ENCODE results near the gene SLC6A20. TPM values are rescaled to one million over a fixed set of nuclear protein-coding genes. Genes with fewer than 3 reads are reported as not detected.

Gene SLC6A20
- total RNA-seq, result 1 to 10 TPM in 1 of 4 donors, under 1 TPM in 3; 0.16 to 1.1 (median 0.26) TPM

- H3K27me3 ChIP-seq, result peaks cover 75% of the 10 kb centered on the region
- WGBS, 2 donors (ENCODE audit: low coverage in 1 of 2), result 5 to 6% methylated on average over 3 to 5 of the region's 91 CpGs
- TF ChIP-seq POLR2AphosphoS5 (IDR thresholded peaks at IDR 0.05) (no peak), POLR2A (IDR thresholded peaks at IDR 0.05) (no peak), CTCF (IDR thresholded peaks at IDR 0.05) (no peak), EP300 (IDR thresholded peaks at IDR 0.05) (no peak)
- H3K27ac ChIP-seq, result no peak within 1 kb of the TSS
- H3K4me3 ChIP-seq, result peak within 1 kb of the TSS; percentile 16 to 57
- ATAC-seq, result no peak
- no peaks in the 10 kb centered on the region for H3K36me3 ChIP-seq
- no peaks in the 10 kb centered on the region for H3K9me3 ChIP-seq
- H3K4me1 ChIP-seq, result peaks cover 0 to 15% (median 4%) of the 10 kb centered on the region in 3 donors
Measured at GRCh38 chr3:45795882-45796765, at the start of gene SLC6A20. Gene SLC6A20 (minus strand): TSS chr3:45796536. CDS start chr3:45796419, 117 bp downstream.

GRCh38 chr3:45844616-45845015 lies 48.3 kb upstream of the SLC6A20 start:
- Histone ChIP-seq H3K36me3 (no peaks in the 10 kb centered on the region), H3K4me1 (peaks cover 0 to 19% (median 0%) of the 10 kb centered on the region in 3 donors), H3K27ac (no peak overlapping the region), H3K27me3 (no peaks in the 10 kb centered on the region), H3K9me3 (no peaks in the 10 kb centered on the region), H3K4me3 (no peak overlapping the region)
- ATAC-seq, result no peak
- 64 to 86% methylated on average over 1 of the region's 1 CpG for WGBS, 2 donors (ENCODE audit: low coverage in 1 of 2)
- TF ChIP-seq CTCF (IDR thresholded peaks at IDR 0.05) (no peak), POLR2A (IDR thresholded peaks at IDR 0.05) (no peak), EP300 (IDR thresholded peaks at IDR 0.05) (no peak), POLR2AphosphoS5 (IDR thresholded peaks at IDR 0.05) (no peak)

- 65 to 71% methylated on average over 6 to 7 of the region's 9 CpGs for WGBS, 2 donors (ENCODE audit: low coverage in 1 of 2)
- H3K4me3 ChIP-seq, result no peak overlapping the region
- H3K36me3 ChIP-seq, result peaks cover 0 to under 1% of the 10 kb centered on the region in 2 donors
- H3K9me3 ChIP-seq, result no peaks in the 10 kb centered on the region
- no peaks in the 10 kb centered on the region for H3K27me3 ChIP-seq
- H3K27ac ChIP-seq, result no peak overlapping the region
- TF ChIP-seq CTCF (IDR thresholded peaks at IDR 0.05) (no peak), POLR2AphosphoS5 (IDR thresholded peaks at IDR 0.05) (no peak), POLR2A (IDR thresholded peaks at IDR 0.05) (no peak), EP300 (IDR thresholded peaks at IDR 0.05) (no peak)
- H3K4me1 ChIP-seq, result peaks cover 0 to 19% (median 0%) of the 10 kb centered on the region in 3 donors
- no peak for ATAC-seq
Measured at GRCh38 chr3:45842851-45843625, 46.7 kb upstream of the SLC6A20 start.

GRCh38 chr3:45841757-45842491 lies 45.6 kb upstream of the SLC6A20 start, which contains the start of gene LZTFL1:
Gene LZTFL1 (minus strand): TSS chr3:45842119. CDS start chr3:45841991, 128 bp downstream.
- WGBS, 2 donors (ENCODE audit: low coverage in 1 of 2), result 27 to 28% methylated on average over 4 to 5 of the region's 49 CpGs
- H3K9me3 ChIP-seq, result no peaks in the 10 kb centered on the region
- no peaks in the 10 kb centered on the region for H3K27me3 ChIP-seq
- peak; percentile 98 for ATAC-seq
- peaks cover 0 to 19% (median 0%) of the 10 kb centered on the region in 3 donors for H3K4me1 ChIP-seq
- no peak for TF ChIP-seq POLR2A (IDR thresholded peaks at IDR 0.05)
- peak in 1 of 4 experiments; percentile 15 for TF ChIP-seq CTCF (IDR thresholded peaks at IDR 0.05)
- TF ChIP-seq POLR2AphosphoS5 (IDR thresholded peaks at IDR 0.05), result peak; percentile 70
- no peak for TF ChIP-seq EP300 (IDR thresholded peaks at IDR 0.05)
- H3K36me3 ChIP-seq, result peaks cover 0 to 11% of the 10 kb centered on the region in 2 donors
- H3K4me3 ChIP-seq, result peak within 1 kb of the TSS; percentile 72 to 75
- peak within 1 kb of the TSS in 3 of 4 donors; percentile 71 to 77 (median 77) for H3K27ac ChIP-seq

Measured in gastroesophageal sphincter (tissue), 4 donors.